ENCODE measurements around the gene MGAT4B.

- TF ChIP-seq CTCF (IDR thresholded peaks at IDR 0.05): no peak
- TF ChIP-seq POLR2AphosphoS5 (IDR thresholded peaks at IDR 0.05): no peak
- TF ChIP-seq POLR2A (IDR thresholded peaks at IDR 0.05): no peak
Observed at GRCh38 chr5:179800071-179800695, 6.5 kb downstream of the MGAT4B start.
